Measurements from ENCODE around the gene TEX38.

- TF ChIP-seq TARDBP (IDR thresholded peaks at IDR 0.05; ENCODE audit: borderline replicate concordance) (no peak), TBL1XR1 (IDR thresholded peaks at IDR 0.05; ENCODE audit: low read depth, low read length) (no peak)
These were observed 13.9 kb upstream of the TEX38 start for GRCh38 chr1:46657775-46658174.

Data from GM12878 (cell line).